Measurements from ENCODE around the gene ST13.

GRCh38 chr22:40862013-40862412 lies 5.6 kb upstream of the ST13 start, which contains the start of gene DNAJB7:
- TF ChIP-seq CTCF (IDR thresholded peaks at IDR 0.05), result no peak
- TF ChIP-seq POLR2A (IDR thresholded peaks at IDR 0.05), result no peak
- no peak for TF ChIP-seq EP300 (IDR thresholded peaks at IDR 0.05)

All from ovary (tissue), 3 donors.